MG63 (cell line): Measurements from ENCODE around the gene NPW. TPM values are rescaled to one million over a fixed set of nuclear protein-coding genes. Genes with fewer than 3 reads are reported as not detected.

Experiments used
- DNase-seq: peaks from one replicate; pipeline ENCODE4 v3.0.0-alpha.2; 2020
- H3K27me3 ChIP-seq: fragments of 250-450 bp; sonication (Bioruptor Pico); 2 replicates; pipeline ENCODE4 v1.5.1; 2020; ENCODE audit warnings: mild to moderate bottlenecking, moderate library complexity
- H3K36me3 ChIP-seq: fragments of 250-450 bp; sonication (Bioruptor Pico); 2 replicates; pipeline ENCODE4 v1.5.1; 2020; ENCODE audit warnings: mild to moderate bottlenecking, moderate library complexity
- H3K4me3 ChIP-seq: fragments of 250-450 bp; sonication (Bioruptor Pico); 2 replicates; pipeline ENCODE4 v1.5.1; 2020; ENCODE audit warnings: mild to moderate bottlenecking, moderate library complexity
- H3K9me3 ChIP-seq: fragments of 250-450 bp; sonication (Bioruptor Pico); 2 replicates; pipeline ENCODE4 v1.5.1; 2020; ENCODE audit warnings: mild to moderate bottlenecking, moderate library complexity
- total RNA-seq: library from RNA; depleted of rRNA; stranded (reverse); fragments of >200 nt; shearing (Covaris generic); gene quantifications from 2 replicates; pipeline ENCODE4 v1.2.3, GENCODE V29; 2014; ENCODE audit warnings: low replicate concordance

The NPW gene
- total RNA-seq, 1 experiment from 2014 or later, result not detected

- H3K27me3 ChIP-seq, result no peaks in the 10 kb centered on the region
- DNase-seq, result no peak
- H3K36me3 ChIP-seq, result peaks cover 72% of the 10 kb centered on the region
- no peak overlapping the region for H3K4me3 ChIP-seq
- no peaks in the 10 kb centered on the region for H3K9me3 ChIP-seq
Measured at GRCh38 chr16:1997494-1998359, 21.9 kb upstream of the NPW start.

GRCh38 chr16:1998360-1998835 lies 21.2 kb upstream of the NPW start:
- Histone ChIP-seq H3K9me3 (no peaks in the 10 kb centered on the region), H3K4me3 (no peak overlapping the region), H3K36me3 (peaks cover 79% of the 10 kb centered on the region), H3K27me3 (no peaks in the 10 kb centered on the region)
- DNase-seq, result no peak

GRCh38 chr16:1998852-1999801 lies 20.5 kb upstream of the NPW start:
- no peak for DNase-seq
- H3K36me3 ChIP-seq, result peaks cover 86% of the 10 kb centered on the region
- H3K27me3 ChIP-seq, result no peaks in the 10 kb centered on the region
- H3K9me3 ChIP-seq, result no peaks in the 10 kb centered on the region
- H3K4me3 ChIP-seq, result no peak overlapping the region

- Histone ChIP-seq H3K36me3 (peaks cover 94% of the 10 kb centered on the region), H3K9me3 (no peaks in the 10 kb centered on the region), H3K4me3 (no peak overlapping the region), H3K27me3 (no peaks in the 10 kb centered on the region)
- no peak for DNase-seq
Measured at GRCh38 chr16:1999866-2000514, 19.6 kb upstream of the NPW start.

- Histone ChIP-seq H3K4me3 (no peak overlapping the region), H3K27me3 (no peaks in the 10 kb centered on the region), H3K36me3 (peaks cover 96% of the 10 kb centered on the region), H3K9me3 (no peaks in the 10 kb centered on the region)
- DNase-seq, result no peak
Measured at GRCh38 chr16:2001035-2001434, 18.6 kb upstream of the NPW start.

- no peak overlapping the region for H3K4me3 ChIP-seq
- H3K36me3 ChIP-seq, result peaks cover 95% of the 10 kb centered on the region
- H3K9me3 ChIP-seq, result no peaks in the 10 kb centered on the region
- DNase-seq, result no peak
- no peaks in the 10 kb centered on the region for H3K27me3 ChIP-seq
Measured at GRCh38 chr16:2001456-2002355, 17.9 kb upstream of the NPW start.

- H3K36me3 ChIP-seq, result peaks cover 96% of the 10 kb centered on the region
- H3K4me3 ChIP-seq, result no peak overlapping the region
- no peaks in the 10 kb centered on the region for H3K27me3 ChIP-seq
- H3K9me3 ChIP-seq, result no peaks in the 10 kb centered on the region
- DNase-seq, result no peak
Measured at GRCh38 chr16:2002406-2003230, 17.0 kb upstream of the NPW start.

GRCh38 chr16:2003231-2003826 lies 16.3 kb upstream of the NPW start:
- Histone ChIP-seq H3K9me3 (no peaks in the 10 kb centered on the region), H3K36me3 (peaks cover 98% of the 10 kb centered on the region), H3K4me3 (no peak overlapping the region), H3K27me3 (no peaks in the 10 kb centered on the region)
- DNase-seq, result no peak

GRCh38 chr16:2003827-2004641 lies 15.6 kb upstream of the NPW start:
- Histone ChIP-seq H3K36me3 (peaks cover 98% of the 10 kb centered on the region), H3K27me3 (no peaks in the 10 kb centered on the region), H3K4me3 (no peak overlapping the region), H3K9me3 (no peaks in the 10 kb centered on the region)
- DNase-seq, result peak; percentile 86

- peaks cover 92% of the 10 kb centered on the region for H3K36me3 ChIP-seq
- DNase-seq, result no peak
- no peaks in the 10 kb centered on the region for H3K27me3 ChIP-seq
- H3K9me3 ChIP-seq, result no peaks in the 10 kb centered on the region
- no peak overlapping the region for H3K4me3 ChIP-seq
Measured at GRCh38 chr16:2004795-2005517, 14.6 kb upstream of the NPW start.

GRCh38 chr16:2005646-2006045 lies 13.9 kb upstream of the NPW start:
- no peak for DNase-seq
- H3K27me3 ChIP-seq, result no peaks in the 10 kb centered on the region
- H3K36me3 ChIP-seq, result peaks cover 86% of the 10 kb centered on the region
- no peaks in the 10 kb centered on the region for H3K9me3 ChIP-seq
- no peak overlapping the region for H3K4me3 ChIP-seq

- no peaks in the 10 kb centered on the region for H3K9me3 ChIP-seq
- H3K36me3 ChIP-seq, result peaks cover 80% of the 10 kb centered on the region
- no peak for DNase-seq
- no peaks in the 10 kb centered on the region for H3K27me3 ChIP-seq
- H3K4me3 ChIP-seq, result no peak overlapping the region
Measured at GRCh38 chr16:2006317-2006716, 13.3 kb upstream of the NPW start.

- Histone ChIP-seq H3K4me3 (peak overlapping the region; percentile 82), H3K9me3 (no peaks in the 10 kb centered on the region), H3K36me3 (peaks cover 70% of the 10 kb centered on the region), H3K27me3 (no peaks in the 10 kb centered on the region)
- no peak for DNase-seq
Measured at GRCh38 chr16:2007081-2007836, 12.3 kb upstream of the NPW start.
